Ovary (tissue), 9 donors: ENCODE results near the gene MYT1. TPM values are rescaled to one million over a fixed set of nuclear protein-coding genes. Genes with fewer than 3 reads are reported as not detected.

Source experiments
- DNase-seq, 5 donors: peaks; one replicate each; pipeline ENCODE4 v3.0.0-alpha.2; 2019 to 2020
- H3K27ac ChIP-seq, 2 donors: fragments of 200-600 bp; one replicate each; pipeline versions ENCODE4 v1.5.1 to v1.8.0; 2019 to 2022
- H3K27me3 ChIP-seq: fragments of 200-600 bp; one replicate; pipeline ENCODE4 v1.8.0; 2022
- H3K36me3 ChIP-seq: fragments of 200-600 bp; sonication (generic); one replicate; pipeline ENCODE4 v1.5.1; 2019
- H3K4me1 ChIP-seq: one replicate; pipeline ENCODE4 v1.8.1; 2013; ENCODE audit warnings: mild to moderate bottlenecking, moderate library complexity; ENCODE audit not compliant: insufficient read depth
- H3K4me3 ChIP-seq: fragments of 200-600 bp; sonication (generic); one replicate; pipeline ENCODE4 v1.5.1; 2017
- H3K9me3 ChIP-seq, 2 donors: fragments of 200-600 bp in 1 of 2; sonication (generic) in 1 of 2; one replicate each; pipeline versions ENCODE4 v1.5.1 to v1.8.1; 2013 to 2019; ENCODE audit warnings: mild to moderate bottlenecking in 1 of 2, moderate library complexity in 1 of 2
- CTCF ChIP-seq, 3 donors: fragments of 450-650 bp in 2 of 3; fragments of 200-600 bp in 1 of 3; IDR thresholded peaks; one replicate each; pipeline versions ENCODE4 v1.5.1 to v1.8.0; 2016 to 2022; ENCODE audit warnings: antibody characterized with exemption in 3 of 3, mild to moderate bottlenecking in 1 of 3
- EP300 ChIP-seq: sonication (generic); formaldehyde crosslinking; IDR thresholded peaks from one replicate; pipeline ENCODE4 v1.6.1; 2017; ENCODE audit warnings: antibody characterized with exemption
- POLR2A ChIP-seq: fragments of 450-650 bp; IDR thresholded peaks from one replicate; pipeline ENCODE4 v1.6.1; 2017; ENCODE audit warnings: antibody characterized with exemption, mild to moderate bottlenecking, moderate library complexity
- WGBS, 3 donors: extraction: QIAGEN DNeasy Blood & Tissue Kit in 1 of 3; methylation state at CpG; one replicate each; pipeline versions ENCODE4 v1.1.5 to v1.1.7; 2013 to 2017; 5-methylcytosine and 5-hydroxymethylcytosine counted together
- intact Hi-C, 4 donors: fragments of 100-400 bp; cut with DNase I; formaldehyde crosslinking; loops; one replicate each; pipeline versions ENCODE4 v1.11.0 to v1.15.1; 2022 to 2023
- polyA plus RNA-seq, 2 donors: library from polyadenylated mRNA; stranded (reverse); fragments of 200-250 nt in 1 of 2; fragments of 350-450 nt in 1 of 2; fragmentation: Illumina TruSeq in 1 of 2; extraction: RNeasy Lipid Tissue Mini Kit (QIAGEN cat#74804) in 1 of 2; gene quantifications; one replicate each; pipeline ENCODE4 v1.2.3, GENCODE V29; 2013 to 2014
- total RNA-seq, 7 donors: library from RNA; depleted of rRNA in 2 of 7; stranded (reverse); fragments of >200 nt in 2 of 7; fragmentation: NEBNext Ultra II Directional in 3 of 7; extraction: Animal tissue kit (Norgen Biotek cat#: 25700) in 3 of 7; gene quantifications; one replicate each; pipeline versions ENCODE4 v1.1.0 to v1.2.4, GENCODE V29; 2016 to 2023
- donor health status: DM: no; HTN: no; CAD: no; lungs with moderate emphysema.
- donor health status: DM: no; HTN: no; CAD: no.
- donor health status: Bipolar disorder and iron deficiency.
- donor health status: DM: yes; HTN: yes; CAD: no.
- donor health status: DM: no; HTN: no; CAD: no.
- donor health status: DM: yes; HTN: yes; CAD: no.

MYT1 gene
- total and polyA plus RNA-seq, 9 donors = 0.05 to 0.25 (median 0.13) TPM; not detected in 1

GRCh38 chr20:64269604-64270411 is 105.6 kb downstream of the MYT1 start:
- Histone ChIP-seq H3K27me3 (no peaks in the 10 kb centered on the region), H3K4me1 (peaks cover 5% of the 10 kb centered on the region), H3K27ac (no peak overlapping the region), H3K36me3 (no peaks in the 10 kb centered on the region), H3K4me3 (no peak overlapping the region), H3K9me3 (no peaks in the 10 kb centered on the region)
- WGBS, 3 donors = 94 to 95% (median 94%) methylated on average over 53 of the region's 53 CpGs
- no peak for DNase-seq
- TF ChIP-seq CTCF (IDR thresholded peaks at IDR 0.05) = no peak
- TF ChIP-seq EP300 = no peak
- no peak for TF ChIP-seq POLR2A
- intact Hi-C loops = no loop called here

GRCh38 chr20:64271636-64272035 is 107.4 kb downstream of the MYT1 start:
- WGBS, 3 donors = 93 to 94% (median 93%) methylated on average over 11 of the region's 11 CpGs
- H3K4me1 ChIP-seq = peaks cover 3% of the 10 kb centered on the region
- H3K27ac ChIP-seq = no peak overlapping the region
- no peaks in the 10 kb centered on the region for H3K27me3 ChIP-seq
- no peaks in the 10 kb centered on the region for H3K9me3 ChIP-seq
- intact Hi-C loops = no loop called here
- H3K36me3 ChIP-seq = no peaks in the 10 kb centered on the region
- DNase-seq = no peak
- H3K4me3 ChIP-seq = no peak overlapping the region
- TF ChIP-seq CTCF (IDR thresholded peaks at IDR 0.05) (no peak), EP300 (no peak)

GRCh38 chr20:64273109-64273508 is 108.9 kb downstream of the MYT1 start:
- whole genome bisulfite sequencing, 3 donors = 91 to 93% (median 91%) methylated on average over 19 of the region's 19 CpGs
- H3K4me1 ChIP-seq = peaks cover 3% of the 10 kb centered on the region
- TF ChIP-seq POLR2A (no peak), CTCF (IDR thresholded peaks at IDR 0.05) (no peak), EP300 (no peak)
- no peak overlapping the region for H3K4me3 ChIP-seq
- no peaks in the 10 kb centered on the region for H3K27me3 ChIP-seq
- DNase-seq = no peak
- H3K36me3 ChIP-seq = no peaks in the 10 kb centered on the region
- intact Hi-C loops = no loop called here
- H3K9me3 ChIP-seq = no peaks in the 10 kb centered on the region
- no peak overlapping the region for H3K27ac ChIP-seq

GRCh38 chr20:64276817-64277216 is 112.6 kb downstream of the MYT1 start:
- 92 to 95% (median 94%) methylated on average over 7 of the region's 7 CpGs for WGBS, 3 donors
- no peak overlapping the region for H3K27ac ChIP-seq
- no peak for TF ChIP-seq EP300
- no peak for TF ChIP-seq CTCF (IDR thresholded peaks at IDR 0.05)
- H3K4me3 ChIP-seq = no peak overlapping the region
- no peaks in the 10 kb centered on the region for H3K36me3 ChIP-seq
- H3K27me3 ChIP-seq = no peaks in the 10 kb centered on the region
- no peaks in the 10 kb centered on the region for H3K4me1 ChIP-seq
- intact Hi-C loops = no loop called here
- no peaks in the 10 kb centered on the region for H3K9me3 ChIP-seq
- DNase-seq = no peak
